Activated gamma-delta T cell (primary cell): ENCODE measurements around the gene ZSWIM8.
"Not testable (repeated sequence)": the region's sequence is repeated elsewhere in the genome, so short reads cannot be mapped to it uniquely, and the experiment has no call there.

Experiments used
- DNase-seq: peaks from one replicate; lab custom pipeline; 2025; lab: John Stamatoyannopoulos, UW

Gene ZSWIM8

GRCh38 chr10:73773152-73773879, 12.1 kb upstream of the ZSWIM8 start:
- DNase-seq = no peak

- no peak for DNase-seq
Observed at GRCh38 chr10:73774637-73775036, 10.8 kb upstream of the ZSWIM8 start.

- no peak for DNase-seq
Observed at GRCh38 chr10:73779018-73779417, 6.4 kb upstream of the ZSWIM8 start.

- no peak for DNase-seq
Observed at GRCh38 chr10:73779539-73780197, 5.7 kb upstream of the ZSWIM8 start.

DNA sequence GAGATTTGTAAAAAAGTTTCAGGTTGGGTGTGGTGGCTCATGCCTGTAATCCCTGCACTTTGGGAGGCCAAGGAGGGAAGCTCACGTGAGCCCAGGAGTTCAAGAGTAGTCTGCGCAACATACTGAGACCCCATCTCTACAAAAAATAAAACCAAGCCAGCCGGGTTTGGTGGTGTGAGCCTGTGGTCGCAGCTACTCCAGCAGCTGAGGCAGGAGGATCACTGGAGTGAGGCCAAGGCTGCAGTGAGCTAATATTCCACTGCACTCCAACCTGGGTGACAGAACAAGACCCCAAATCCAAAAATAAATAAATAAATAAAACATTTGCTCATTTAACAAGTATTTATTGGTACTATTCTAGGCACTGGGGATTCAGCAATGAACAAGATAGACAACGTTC, 5.1 kb upstream of the ZSWIM8 start:
- no peak for DNase-seq

DNA sequence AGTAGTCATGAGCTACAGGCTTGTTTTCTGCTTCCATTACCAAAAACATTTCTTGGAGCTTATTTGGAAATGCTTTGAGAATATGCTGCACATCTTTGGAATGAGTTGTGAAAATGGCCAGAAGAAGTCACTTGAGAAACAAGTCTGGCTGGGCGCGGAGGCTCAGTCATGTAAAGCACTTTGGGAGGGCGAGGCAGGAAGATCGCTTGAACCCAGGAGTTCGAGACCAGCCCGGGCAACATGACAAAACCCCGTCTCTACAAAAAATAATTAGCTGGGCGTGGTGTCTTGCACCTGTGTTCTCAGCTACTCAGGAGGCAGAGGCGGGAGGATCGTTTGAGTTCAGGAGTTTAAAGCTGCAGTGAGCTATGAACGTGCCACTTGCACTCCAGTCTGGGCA, 4.4 kb upstream of the ZSWIM8 start:
- DNase-seq = no peak

GRCh38 chr10:73781548-73781878, 3.9 kb upstream of the ZSWIM8 start:
- DNase-seq = no peak

DNA sequence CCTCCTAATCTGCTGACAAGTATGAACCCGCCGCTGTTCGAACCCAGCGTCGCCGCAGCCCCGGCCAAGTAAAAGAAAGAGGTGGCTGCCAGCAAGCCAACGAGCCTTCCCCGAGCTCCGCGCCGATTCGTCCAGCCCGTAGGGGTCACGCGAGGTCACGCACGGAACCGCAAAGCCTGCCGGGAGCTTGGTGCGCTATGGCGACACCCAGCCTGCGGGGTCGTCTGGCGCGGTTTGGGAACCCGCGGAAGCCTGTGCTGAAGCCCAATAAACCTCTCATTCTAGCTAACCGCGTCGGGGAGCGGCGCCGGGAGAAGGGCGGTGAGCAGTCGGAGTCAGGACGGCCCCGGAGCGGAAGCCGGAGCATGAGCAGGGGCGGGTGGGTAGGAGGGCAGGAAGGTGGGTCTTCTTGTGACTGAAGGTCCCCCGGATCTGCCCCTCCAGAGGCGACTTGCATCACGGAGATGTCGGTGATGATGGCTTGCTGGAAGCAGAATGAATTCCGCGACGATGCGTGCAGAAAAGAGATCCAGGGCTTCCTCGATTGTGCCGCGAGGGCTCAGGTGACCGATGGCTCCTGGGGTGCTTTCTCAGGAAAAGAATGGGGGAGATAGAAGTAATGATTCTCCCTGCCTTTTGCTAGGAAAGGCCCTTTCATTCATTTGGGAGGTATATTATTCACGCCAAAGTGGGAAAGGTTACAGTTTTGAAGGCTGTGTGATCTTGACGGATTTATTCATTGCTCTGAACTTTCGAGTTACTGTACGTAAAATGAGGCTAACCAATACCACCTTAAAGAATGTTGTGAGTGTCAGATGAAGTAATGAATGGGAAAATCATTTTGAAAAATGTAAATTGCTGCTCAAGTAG, 3.3 kb upstream of the ZSWIM8 start, which contains the start of gene CHCHD1:
CHCHD1 (plus strand) TSS at position 170 of the 870 bp plus-strand sequence; CDS start at position 198, 28 bp downstream.
- peak; percentile 86 for DNase-seq

- DNase-seq = no peak
Observed at GRCh38 chr10:73782749-73783085, 2.7 kb upstream of the ZSWIM8 start.

GRCh38 chr10:73785721-73786511, 510 bp downstream of the ZSWIM8 start:
- DNase-seq = peak; percentile 44

DNA sequence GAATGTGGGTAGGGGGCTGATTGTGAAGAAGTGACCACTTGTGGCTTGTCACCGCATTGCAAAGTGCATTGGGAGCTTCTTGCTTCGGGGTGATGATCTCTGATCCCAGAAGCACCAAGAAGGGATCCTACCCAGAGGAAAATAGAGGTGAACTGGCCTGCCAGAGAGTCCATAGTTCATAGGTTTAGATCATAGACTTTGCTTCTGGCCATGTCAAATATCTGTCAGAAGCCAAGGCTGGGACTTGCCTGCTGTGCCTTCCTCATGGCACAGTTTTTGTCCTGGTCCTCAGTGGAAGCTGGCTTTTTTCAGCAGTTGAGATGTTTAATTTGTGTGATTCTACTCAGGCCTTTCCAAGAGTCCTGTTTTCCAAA, 1.1 kb downstream of the ZSWIM8 start:
- no peak for DNase-seq

GRCh38 chr10:73787031-73787800, 1.8 kb downstream of the ZSWIM8 start:
- DNase-seq = not testable (repeated sequence)

DNA sequence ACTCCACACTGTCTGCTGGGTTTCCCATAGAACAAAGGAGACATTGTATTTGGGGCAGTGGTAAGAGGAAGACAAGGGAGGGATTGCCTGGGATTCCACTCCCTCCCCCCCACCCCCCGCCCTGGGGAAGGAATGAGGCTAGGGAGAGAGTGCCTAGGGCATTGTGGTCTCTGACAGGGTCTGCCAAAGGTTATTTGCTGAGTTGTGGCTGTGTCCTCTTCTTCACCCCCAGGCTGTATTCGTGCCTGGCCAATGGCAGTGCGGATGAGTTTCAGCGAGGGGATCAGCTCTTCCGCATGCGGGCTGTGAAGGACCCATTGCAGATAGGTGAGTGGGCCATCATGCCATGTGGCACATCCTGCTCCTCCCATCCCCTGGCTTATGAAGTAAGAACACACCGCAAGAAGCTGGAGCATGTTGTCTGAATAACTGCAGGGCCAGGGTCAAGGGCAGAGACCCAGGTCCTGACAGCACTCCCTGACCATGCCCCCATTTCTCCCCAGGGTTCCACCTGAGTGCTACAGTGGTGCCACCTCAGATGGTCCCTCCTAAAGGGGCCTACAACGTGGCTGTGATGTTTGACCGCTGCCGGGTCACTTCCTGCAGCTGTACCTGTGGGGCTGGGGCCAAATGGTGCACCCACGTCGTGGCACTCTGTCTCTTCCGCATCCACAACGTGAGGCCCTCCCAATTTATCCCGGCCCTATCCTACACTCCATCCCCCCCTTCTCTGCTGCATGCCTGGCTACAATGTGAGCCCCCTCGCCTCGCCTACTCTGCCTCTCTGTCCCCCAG, 3.7 kb downstream of the ZSWIM8 start:
- no peak for DNase-seq

GRCh38 chr10:73789659-73790055, 4.3 kb downstream of the ZSWIM8 start:
- no peak for DNase-seq

- DNase-seq = no peak
Observed at GRCh38 chr10:73790886-73791625, 5.7 kb downstream of the ZSWIM8 start.

DNA sequence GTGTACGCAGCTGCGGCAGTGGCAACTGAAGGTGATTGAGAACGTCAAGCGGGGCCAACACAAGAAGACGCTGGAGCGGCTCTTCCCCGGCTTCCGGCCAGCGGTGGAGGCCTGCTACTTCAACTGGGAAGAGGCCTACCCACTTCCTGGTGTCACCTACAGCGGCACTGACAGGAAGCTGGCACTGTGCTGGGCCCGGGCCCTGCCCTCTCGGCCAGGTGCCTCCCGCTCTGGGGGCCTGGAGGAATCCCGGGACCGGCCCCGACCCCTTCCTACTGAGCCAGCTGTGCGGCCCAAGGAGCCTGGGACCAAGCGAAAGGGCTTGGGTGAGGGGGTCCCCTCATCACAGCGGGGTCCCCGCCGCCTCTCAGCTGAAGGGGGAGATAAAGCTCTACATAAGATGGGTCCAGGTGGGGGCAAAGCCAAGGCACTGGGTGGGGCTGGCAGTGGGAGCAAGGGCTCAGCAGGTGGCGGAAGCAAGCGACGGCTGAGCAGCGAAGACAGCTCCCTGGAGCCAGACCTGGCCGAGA, 6.5 kb downstream of the ZSWIM8 start:
- DNase-seq = no peak

GRCh38 chr10:73793456-73793855, 8.1 kb downstream of the ZSWIM8 start:
- DNase-seq = no peak

GRCh38 chr10:73795491-73795890, 10.1 kb downstream of the ZSWIM8 start:
- DNase-seq = not testable (repeated sequence)

GRCh38 chr10:73796035-73796434, 10.6 kb downstream of the ZSWIM8 start:
- DNase-seq = not testable (repeated sequence)
